ENCODE data around the gene MIAT. TPM values are rescaled to one million over a fixed set of nuclear protein-coding genes. Genes with fewer than 3 reads are reported as not detected.

The MIAT gene
- total and polyA plus RNA-seq, 2 donors (not counting 3 experiments of a cell fraction or from before 2014, with no cell fraction given): 0.03 to 0.80 TPM

DNA sequence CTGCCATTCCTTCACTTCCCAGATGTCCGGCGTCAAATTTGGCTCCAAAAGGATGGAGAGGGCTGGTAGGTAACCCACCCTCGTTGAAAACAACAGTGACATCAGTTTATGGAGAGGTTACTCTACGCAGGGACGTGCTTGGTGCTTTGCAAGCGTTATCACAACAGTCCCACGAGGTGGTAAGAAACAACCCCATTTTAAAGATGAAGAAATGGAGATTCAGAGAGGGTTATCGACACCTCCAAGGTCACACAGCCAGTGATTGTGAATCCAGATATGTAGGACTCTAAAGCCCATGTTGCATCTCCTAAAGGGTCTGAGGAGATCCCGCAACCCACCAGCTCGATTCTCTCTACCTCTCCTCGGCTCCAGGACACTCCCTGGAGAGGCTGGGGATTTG is 773 bp downstream of the MIAT start:
- ChIA-PET CTCF (no interaction called here), POLR2A (no interaction called here)
- intact Hi-C loops (cut with micrococcal nuclease) (no loop called here), dilution Hi-C loops (cut with MboI; ENCODE audit: extremely low pct_ligation_motif_present, low sequenced_read_pairs) (no loop called here)
- no peak overlapping the region for H3K4me3 ChIP-seq (replicated peaks in 1 of 3; ENCODE audit: insufficient read depth in 1 of 3, low read depth in 1 of 3, low read length in 3 of 3)
- H3K27me3 ChIP-seq (ENCODE audit: control insufficient read depth in 2 of 2, insufficient read depth in 2 of 2, low read length in 2 of 2): peaks cover 24 to 52% of the 10 kb centered on the region in 2 experiments
- H3K27ac ChIP-seq (ENCODE audit: insufficient read depth, low read depth, low read length): no peak overlapping the region
- H4K20me1 ChIP-seq (replicated peaks; ENCODE audit: control insufficient read depth, extremely low read depth, insufficient read depth, low read length): no peaks in the 10 kb centered on the region
- H3K4me2 ChIP-seq (ENCODE audit: insufficient read depth, low read length): peak overlapping the region; percentile 87
- no peaks in the 10 kb centered on the region for H3K9me1 ChIP-seq (replicated peaks; ENCODE audit: control insufficient read depth, extremely low read depth, insufficient read depth, low read length)
- peaks cover 13% of the 10 kb centered on the region for H3K4me1 ChIP-seq (ENCODE audit: control insufficient read depth, extremely low read depth, insufficient read depth, low read length)
- DNase-seq (ENCODE audit: low read depth, low spot score): no peak
- no peak for TF ChIP-seq MYC (IDR thresholded peaks at IDR 0.05; ENCODE audit: low read depth, low read length)
- TF ChIP-seq, protein P1, sequence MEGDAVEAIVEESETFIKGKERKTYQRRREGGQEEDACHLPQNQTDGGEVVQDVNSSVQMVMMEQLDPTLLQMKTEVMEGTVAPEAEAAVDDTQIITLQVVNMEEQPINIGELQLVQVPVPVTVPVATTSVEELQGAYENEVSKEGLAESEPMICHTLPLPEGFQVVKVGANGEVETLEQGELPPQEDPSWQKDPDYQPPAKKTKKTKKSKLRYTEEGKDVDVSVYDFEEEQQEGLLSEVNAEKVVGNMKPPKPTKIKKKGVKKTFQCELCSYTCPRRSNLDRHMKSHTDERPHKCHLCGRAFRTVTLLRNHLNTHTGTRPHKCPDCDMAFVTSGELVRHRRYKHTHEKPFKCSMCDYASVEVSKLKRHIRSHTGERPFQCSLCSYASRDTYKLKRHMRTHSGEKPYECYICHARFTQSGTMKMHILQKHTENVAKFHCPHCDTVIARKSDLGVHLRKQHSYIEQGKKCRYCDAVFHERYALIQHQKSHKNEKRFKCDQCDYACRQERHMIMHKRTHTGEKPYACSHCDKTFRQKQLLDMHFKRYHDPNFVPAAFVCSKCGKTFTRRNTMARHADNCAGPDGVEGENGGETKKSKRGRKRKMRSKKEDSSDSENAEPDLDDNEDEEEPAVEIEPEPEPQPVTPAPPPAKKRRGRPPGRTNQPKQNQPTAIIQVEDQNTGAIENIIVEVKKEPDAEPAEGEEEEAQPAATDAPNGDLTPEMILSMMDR (IDR thresholded peaks at IDR 0.05; ENCODE audit: extremely low read depth in 1 of 2, insufficient read depth in 1 of 2, low read depth in 1 of 2, low read length in 2 of 2): no peak
- no peak for TF ChIP-seq POLR2AphosphoS5 (IDR thresholded peaks at IDR 0.05; ENCODE audit: insufficient read depth, low read depth, low read length)
- TF ChIP-seq, protein P2, sequence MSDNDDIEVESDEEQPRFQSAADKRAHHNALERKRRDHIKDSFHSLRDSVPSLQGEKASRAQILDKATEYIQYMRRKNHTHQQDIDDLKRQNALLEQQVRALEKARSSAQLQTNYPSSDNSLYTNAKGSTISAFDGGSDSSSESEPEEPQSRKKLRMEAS (IDR thresholded peaks at IDR 0.05; ENCODE audit: insufficient read depth, insufficient read length): no peak
- no peak for TF ChIP-seq JUN (IDR thresholded peaks at IDR 0.05; ENCODE audit: borderline replicate concordance, insufficient read depth, insufficient read length, low read depth)
- no peaks in the 10 kb centered on the region for H3K79me2 ChIP-seq (ENCODE audit: control insufficient read depth, insufficient read depth, low read length)
- BruUV-seq (replicated peaks): no TSS peak
- no peak overlapping the region for H3K9ac ChIP-seq (replicated peaks; ENCODE audit: extremely low read depth, insufficient read depth, low read length)
- H3K9me3 ChIP-seq (replicated peaks; ENCODE audit: control insufficient read depth, insufficient read depth, low read length): no peaks in the 10 kb centered on the region
- H3K36me3 ChIP-seq (ENCODE audit: control insufficient read depth in 2 of 2, extremely low read depth in 1 of 2, insufficient read depth in 2 of 2, low read length in 2 of 2): no peaks in the 10 kb centered on the region
- peak overlapping the region; percentile 65 for H2AFZ ChIP-seq (ENCODE audit: low read depth, low read length)
- FAIRE-seq: no peak
